NCI-H774 (cell line): Measurements from ENCODE around the gene CAND2.
"Not testable (repeated sequence)": the region's sequence is repeated elsewhere in the genome, so short reads cannot be mapped to it uniquely, and the experiment has no call there.

Experiments
- DNase-seq: peaks from one replicate; lab custom pipeline; 2025; lab: John Stamatoyannopoulos, UW

The CAND2 gene

GRCh38 chr3:12862387-12862786 is 65.9 kb downstream of the CAND2 start:
- no peak for DNase-seq

DNA sequence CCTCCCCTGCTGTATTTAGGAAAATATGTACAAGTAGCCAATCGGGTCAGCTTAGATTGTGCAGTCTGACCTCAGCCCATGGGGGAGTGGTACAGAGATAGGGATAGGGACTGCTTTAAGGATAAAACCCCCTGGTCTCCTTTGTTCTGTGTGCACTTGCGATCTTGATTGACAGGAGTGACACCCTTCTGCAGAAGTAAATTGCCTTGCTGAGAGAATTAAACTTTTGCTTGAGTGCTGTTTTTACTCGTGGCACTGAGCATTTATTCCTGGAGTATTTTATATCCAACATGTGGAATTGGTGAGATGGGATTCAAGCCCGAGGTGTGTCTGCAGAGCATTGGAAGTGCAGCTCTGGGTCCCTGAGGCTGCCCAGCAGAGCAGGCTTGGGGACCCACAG is 68.8 kb downstream of the CAND2 start:
- DNase-seq: no peak

GRCh38 chr3:12866836-12867235 is 70.4 kb downstream of the CAND2 start:
- DNase-seq: no peak

DNA sequence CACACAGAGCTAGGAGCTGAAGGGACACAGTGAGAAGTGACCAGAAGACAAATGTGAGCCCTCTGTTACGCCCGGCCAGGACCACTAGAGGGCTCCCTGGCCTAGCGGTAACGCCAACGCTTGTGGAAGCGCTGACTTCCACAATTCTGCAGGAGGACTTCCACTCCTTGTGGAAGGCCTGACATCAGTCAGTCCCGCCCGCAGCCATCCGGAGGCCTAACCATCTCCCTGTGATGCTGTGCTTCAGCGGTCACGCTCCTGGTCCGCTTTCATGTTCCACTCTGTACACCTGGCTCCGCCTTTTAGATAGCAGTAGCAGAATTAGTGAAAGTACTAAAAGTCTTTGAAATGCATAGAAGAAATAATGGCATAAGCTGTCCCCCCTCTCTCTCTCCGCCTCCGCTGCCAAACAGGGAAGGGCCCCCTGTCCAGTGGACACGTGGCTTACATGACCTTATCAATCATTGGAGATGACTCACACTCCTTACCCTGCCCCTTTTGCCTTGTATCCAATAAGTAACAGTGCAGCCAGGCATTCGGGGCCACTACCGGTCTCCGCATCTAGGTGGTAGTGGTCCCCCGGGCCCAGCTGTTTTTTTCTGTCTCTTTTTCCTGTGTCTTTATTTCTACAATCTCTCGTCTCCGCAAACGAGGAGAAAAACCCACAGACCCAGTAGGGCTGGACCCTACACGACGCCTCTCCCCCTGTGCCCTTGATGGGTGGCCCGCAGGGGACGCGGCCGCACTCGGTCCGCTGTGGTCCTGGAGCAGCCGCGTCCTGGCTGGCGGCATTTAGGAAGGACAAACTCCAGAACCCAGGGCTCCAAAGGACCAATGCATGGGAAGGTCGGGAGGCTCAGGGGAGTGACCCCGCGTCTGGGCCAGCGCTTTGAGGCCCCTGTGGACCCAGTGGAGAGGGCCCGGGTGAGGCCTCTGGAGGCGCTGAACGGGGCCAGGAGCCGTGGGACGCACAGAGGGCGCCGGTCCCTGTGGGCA is 71.9 kb downstream of the CAND2 start:
- DNase-seq: peak; percentile 74

GRCh38 chr3:12869035-12869621 is 72.6 kb downstream of the CAND2 start:
- peak; percentile 11 for DNase-seq

DNA sequence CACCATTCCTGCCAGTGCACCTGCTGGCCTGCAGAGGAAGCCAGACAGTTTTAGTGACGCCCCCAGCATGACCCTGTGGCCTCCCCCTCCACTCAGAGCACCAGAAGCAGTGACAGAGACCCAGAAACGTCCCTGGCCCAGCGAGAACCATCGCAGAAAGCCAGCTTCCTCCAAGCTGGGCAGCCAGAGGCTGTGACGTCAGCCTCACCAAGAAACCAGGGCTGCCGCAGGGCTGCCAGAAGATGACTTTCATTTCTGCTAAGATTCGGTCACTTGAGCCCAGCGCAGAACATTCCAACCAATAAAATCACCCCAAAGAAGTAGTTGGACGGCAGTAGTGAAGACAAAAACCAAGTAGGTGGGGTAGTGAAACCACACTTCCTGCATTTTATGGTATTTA is 74.5 kb downstream of the CAND2 start:
- no peak for DNase-seq

GRCh38 chr3:12871404-12871983 is 75.0 kb downstream of the CAND2 start:
- no peak for DNase-seq

GRCh38 chr3:12875857-12876836 is 79.7 kb downstream of the CAND2 start:
- peak; percentile 39 for DNase-seq

DNA sequence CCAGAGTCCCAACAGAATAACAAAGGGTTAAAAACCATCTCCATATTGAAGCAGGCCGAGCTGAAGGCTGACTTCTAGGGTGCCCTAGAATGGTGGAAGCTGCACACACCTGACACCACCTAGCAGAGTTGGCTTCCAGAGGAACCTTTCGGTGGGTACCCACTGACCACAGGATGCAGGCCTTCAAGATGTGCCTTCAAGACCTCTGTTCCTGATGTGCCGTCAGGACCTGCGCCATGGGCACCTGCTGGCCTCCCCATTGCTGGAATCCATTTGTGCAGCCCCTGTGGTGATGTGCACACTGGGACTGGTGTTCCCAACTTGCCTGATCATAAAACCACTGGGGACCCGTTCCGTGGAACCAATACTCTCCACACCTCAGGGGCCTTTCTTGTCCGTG is 80.6 kb downstream of the CAND2 start:
- DNase-seq: no peak

GRCh38 chr3:12878141-12878574 is 81.7 kb downstream of the CAND2 start:
- DNase-seq: no peak

GRCh38 chr3:12878758-12879157 is 82.3 kb downstream of the CAND2 start:
- not testable (repeated sequence) for DNase-seq

DNA sequence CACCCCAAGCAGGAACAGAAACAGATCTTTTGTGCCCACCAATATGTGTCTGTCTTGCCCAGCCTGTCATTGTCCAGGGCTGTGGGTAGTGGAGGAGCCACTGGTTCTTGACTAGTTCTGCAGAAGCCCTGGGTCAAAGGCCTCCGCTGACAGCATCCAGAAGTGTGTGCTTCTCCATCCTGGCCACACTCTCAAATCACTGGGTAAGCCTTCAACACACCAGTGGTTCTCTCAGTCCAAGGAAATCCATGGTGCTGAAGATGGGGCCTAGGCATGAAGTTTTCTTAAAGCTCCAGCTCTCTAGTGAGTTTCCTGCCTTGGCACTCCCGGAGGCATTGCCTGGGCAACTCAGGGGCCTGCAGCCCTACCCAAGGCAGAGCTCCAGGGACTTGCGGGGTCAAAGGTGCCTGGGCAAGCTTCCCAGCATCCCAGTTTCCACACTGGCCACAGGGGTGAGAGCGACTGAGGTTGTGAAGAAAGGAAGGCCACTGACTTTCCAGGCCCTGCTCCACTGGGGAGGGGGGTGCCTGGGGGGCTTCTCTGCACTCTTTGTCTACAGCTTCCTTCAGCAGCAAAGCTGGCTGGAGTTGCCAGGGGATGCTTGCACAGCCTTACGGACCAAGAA is 82.8 kb downstream of the CAND2 start:
- no peak for DNase-seq

DNA sequence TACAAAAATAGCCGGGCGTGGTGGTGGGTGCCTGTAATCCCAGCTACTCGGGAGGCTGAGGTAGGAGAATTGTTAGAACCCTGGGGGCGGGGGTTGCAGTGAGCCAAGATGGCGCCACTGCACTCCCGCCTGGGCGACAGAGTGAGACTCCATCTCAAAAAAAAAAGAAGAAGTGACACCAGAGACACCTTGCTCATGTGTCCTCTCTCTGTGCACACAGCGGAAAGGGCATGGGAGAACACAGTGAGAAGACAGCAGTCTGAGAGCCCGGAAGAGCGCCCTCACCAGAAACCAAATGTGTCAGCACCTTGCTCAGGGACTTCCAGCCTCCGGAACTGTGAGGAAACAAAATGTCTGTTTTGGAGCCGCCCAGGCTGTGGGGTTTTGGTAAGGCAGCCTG is 85.4 kb downstream of the CAND2 start:
- not testable (repeated sequence) for DNase-seq

GRCh38 chr3:12882336-12883310 is 86.1 kb downstream of the CAND2 start:
- DNase-seq: no peak

DNA sequence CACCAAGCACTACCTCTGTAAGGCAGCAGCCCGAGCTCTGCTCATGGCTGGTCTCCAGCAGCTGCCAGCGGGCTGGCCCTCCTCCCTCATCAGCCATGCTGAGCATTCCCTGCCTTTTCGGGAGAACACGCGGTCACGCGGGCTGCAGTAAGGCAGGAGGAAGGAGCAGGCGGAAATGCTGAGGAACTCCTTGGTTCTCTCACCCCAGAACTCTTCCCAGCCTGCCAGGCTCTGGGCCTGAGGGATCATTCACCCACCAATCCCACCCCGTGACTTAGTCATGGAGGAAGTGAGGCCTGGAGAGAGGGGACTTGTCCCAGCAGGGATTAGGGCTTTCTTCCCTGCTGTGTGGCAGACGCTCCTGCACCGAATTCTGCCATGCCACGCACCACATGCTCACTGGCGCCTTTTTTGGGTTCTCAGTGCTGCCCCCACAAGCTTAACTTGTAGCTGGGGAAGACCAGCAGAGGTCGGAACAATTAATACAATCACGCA is 87.8 kb downstream of the CAND2 start:
- no peak for DNase-seq
